Neural crest cell (in vitro differentiated cells): ENCODE measurements around the gene FLOT1. TPM values are rescaled to one million over a fixed set of nuclear protein-coding genes. Genes with fewer than 3 reads are reported as not detected.

Experiments used
- DNase-seq: peaks from one replicate; pipeline ENCODE4 v3.0.0; 2021; ENCODE audit warnings: low read depth, mixed read lengths, low spot score
- H3K27ac Mint-ChIP-seq: one replicate; pipeline ENCODE4 v1.8.0; 2021; ENCODE audit warnings: mild to moderate bottlenecking, mixed read lengths; ENCODE audit not compliant: unreplicated experiment
- H3K27me3 Mint-ChIP-seq: 2 replicates; pipeline ENCODE4 v1.8.0; 2021; ENCODE audit warnings: low read depth, mild to moderate bottlenecking, mixed read lengths
- H3K36me3 Mint-ChIP-seq: 2 replicates; pipeline ENCODE4 v1.8.0; 2021; ENCODE audit warnings: low read depth, mild to moderate bottlenecking, mixed read lengths
- H3K4me1 Mint-ChIP-seq: 2 replicates; pipeline ENCODE4 v1.8.0; 2021; ENCODE audit warnings: mixed read lengths
- H3K4me3 Mint-ChIP-seq: one replicate; pipeline ENCODE4 v1.8.0; 2021; ENCODE audit warnings: mild to moderate bottlenecking, mixed read lengths
- H3K9me3 Mint-ChIP-seq: 2 replicates; pipeline ENCODE4 v1.8.0; 2021; ENCODE audit warnings: mixed read lengths
- total RNA-seq: library from RNA; stranded (reverse); gene quantifications from 2 replicates; pipeline ENCODE4 v1.2.1, GENCODE V29; 2021
- TF ChIP-seq, protein P1 (sequence below): fragments of 200-600 bp; sonication (generic); conservative IDR thresholded peaks from 2 replicates; pipeline ENCODE4 v1.5.0; 2021; ENCODE audit warnings: antibody characterized with exemption, mild to moderate bottlenecking

FLOT1 gene
- total RNA-seq, 1 donor from 2014 or later = 100 TPM

DNA sequence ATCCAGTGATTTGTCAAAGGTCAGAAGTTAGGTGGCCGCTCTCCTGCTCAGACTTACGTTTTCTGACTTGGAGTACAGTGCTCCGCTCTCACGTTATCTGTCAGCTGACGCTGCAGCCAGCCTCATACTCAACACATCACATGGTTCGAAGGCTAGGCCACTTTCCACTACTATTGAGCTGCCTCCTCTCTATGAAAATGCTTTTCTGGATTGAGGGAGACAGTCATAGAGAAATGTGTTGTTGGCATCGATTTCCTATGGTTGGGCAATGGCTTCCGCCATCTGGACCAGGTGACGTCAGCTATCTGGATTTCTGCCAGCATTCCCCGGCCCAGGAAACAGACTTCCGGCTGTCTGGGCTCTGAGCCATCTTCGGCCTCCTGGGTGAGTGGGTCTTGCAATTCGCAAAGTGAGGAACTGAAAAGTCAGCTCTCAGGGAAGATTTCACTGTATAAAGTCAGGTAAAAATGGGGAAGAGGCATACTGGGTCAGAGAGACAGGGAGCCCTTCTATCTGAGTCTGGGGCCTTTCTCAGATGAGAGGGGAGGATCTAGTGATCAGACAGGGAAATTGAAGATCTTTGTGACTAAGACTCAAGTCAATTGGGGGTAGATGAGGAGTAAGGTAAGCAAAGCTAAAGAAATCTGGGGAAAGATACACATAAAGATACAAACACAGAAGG is 39.4 kb upstream of the FLOT1 start:
- no peak overlapping the region for H3K27ac Mint-ChIP-seq
- H3K4me1 Mint-ChIP-seq = peaks cover 18% of the 10 kb centered on the region
- H3K27me3 Mint-ChIP-seq = no peaks in the 10 kb centered on the region
- peaks cover 4% of the 10 kb centered on the region for H3K9me3 Mint-ChIP-seq
- DNase-seq = no peak
- TF ChIP-seq, protein P1, sequence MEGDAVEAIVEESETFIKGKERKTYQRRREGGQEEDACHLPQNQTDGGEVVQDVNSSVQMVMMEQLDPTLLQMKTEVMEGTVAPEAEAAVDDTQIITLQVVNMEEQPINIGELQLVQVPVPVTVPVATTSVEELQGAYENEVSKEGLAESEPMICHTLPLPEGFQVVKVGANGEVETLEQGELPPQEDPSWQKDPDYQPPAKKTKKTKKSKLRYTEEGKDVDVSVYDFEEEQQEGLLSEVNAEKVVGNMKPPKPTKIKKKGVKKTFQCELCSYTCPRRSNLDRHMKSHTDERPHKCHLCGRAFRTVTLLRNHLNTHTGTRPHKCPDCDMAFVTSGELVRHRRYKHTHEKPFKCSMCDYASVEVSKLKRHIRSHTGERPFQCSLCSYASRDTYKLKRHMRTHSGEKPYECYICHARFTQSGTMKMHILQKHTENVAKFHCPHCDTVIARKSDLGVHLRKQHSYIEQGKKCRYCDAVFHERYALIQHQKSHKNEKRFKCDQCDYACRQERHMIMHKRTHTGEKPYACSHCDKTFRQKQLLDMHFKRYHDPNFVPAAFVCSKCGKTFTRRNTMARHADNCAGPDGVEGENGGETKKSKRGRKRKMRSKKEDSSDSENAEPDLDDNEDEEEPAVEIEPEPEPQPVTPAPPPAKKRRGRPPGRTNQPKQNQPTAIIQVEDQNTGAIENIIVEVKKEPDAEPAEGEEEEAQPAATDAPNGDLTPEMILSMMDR = no peak
- H3K4me3 Mint-ChIP-seq = no peak overlapping the region
- H3K36me3 Mint-ChIP-seq = no peaks in the 10 kb centered on the region

DNA sequence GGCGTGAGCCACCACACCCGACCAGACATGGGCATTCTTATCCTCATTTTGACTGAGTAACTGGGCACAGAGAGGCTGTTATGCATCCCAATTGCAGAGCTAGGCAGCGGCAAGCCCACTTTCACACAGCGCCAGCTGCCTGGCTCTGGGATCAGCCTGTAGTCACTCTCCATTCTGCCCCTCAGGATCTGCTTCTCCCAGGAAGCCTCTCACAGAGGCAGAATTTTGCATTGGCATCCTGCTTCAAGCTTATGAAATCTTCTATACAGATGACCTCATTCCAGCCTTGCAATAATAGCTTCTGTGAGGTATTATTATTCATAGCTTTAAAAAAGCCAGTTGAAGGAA is 38.9 kb upstream of the FLOT1 start:
- Mint-ChIP-seq H3K27ac (no peak overlapping the region), H3K4me3 (no peak overlapping the region), H3K27me3 (no peaks in the 10 kb centered on the region), H3K36me3 (no peaks in the 10 kb centered on the region), H3K4me1 (peaks cover 18% of the 10 kb centered on the region), H3K9me3 (peaks cover 4% of the 10 kb centered on the region)
- no peak for DNase-seq
- TF ChIP-seq, protein P1 = no peak

DNA sequence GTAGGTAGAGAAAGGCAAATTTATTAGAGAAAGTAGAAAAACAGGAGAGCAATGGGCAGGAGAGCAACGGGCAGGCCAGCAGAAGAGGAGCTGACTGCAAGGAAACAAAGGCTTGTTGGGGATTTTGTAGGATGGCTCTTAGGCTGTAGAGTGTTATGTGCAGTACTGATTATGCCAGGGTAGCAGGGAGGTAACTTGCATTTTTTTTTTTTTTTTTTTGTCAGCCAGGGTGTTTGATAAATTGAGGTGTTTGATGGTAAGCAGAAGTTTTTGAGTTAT is 38.1 kb upstream of the FLOT1 start:
- Mint-ChIP-seq H3K27ac (no peak overlapping the region), H3K27me3 (no peaks in the 10 kb centered on the region), H3K36me3 (no peaks in the 10 kb centered on the region), H3K4me1 (peaks cover 18% of the 10 kb centered on the region), H3K9me3 (peaks cover 4% of the 10 kb centered on the region), H3K4me3 (no peak overlapping the region)
- no peak for DNase-seq
- TF ChIP-seq, protein P1 = no peak

DNA sequence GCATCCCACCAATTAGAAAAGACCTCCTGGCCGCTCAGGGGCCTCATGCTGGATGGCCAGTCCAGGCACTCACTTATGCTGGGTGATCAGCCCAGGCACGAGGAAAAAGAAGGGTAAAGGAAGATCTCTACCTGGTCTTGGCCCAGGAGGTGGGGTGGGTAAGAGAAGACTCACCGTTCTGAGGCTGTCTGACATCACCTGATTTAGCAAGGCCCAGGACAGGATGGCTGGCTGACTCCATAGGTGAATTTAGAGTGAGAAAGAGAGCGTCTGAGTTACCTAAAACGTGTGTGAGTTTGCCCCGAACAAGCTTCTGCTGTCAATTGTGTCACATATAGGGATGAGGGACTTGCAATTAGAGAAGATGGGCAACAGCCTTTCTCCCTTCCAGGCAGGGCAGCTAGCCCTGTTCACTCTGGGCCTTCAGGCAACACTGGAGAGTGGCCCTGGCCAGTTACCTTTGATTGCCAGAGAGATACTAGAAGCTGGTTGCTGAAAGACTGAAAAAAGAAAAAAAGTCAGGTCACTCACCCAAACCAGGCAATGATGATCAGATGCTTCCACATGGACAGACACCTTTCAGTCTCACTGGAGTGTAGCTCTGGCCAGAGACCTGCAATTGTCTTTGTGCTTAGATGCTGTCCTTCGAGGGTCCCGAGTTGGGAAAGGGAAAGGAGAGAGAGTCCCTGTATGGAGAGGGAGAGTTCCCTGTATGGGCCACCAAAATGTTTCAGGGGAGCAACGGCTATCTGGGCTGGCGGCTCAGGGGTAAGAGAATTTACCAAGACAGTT is 37.6 kb upstream of the FLOT1 start:
- H3K27me3 Mint-ChIP-seq = no peaks in the 10 kb centered on the region
- DNase-seq = no peak
- H3K9me3 Mint-ChIP-seq = peaks cover 4% of the 10 kb centered on the region
- H3K36me3 Mint-ChIP-seq = no peaks in the 10 kb centered on the region
- TF ChIP-seq, protein P1 = no peak
- H3K4me1 Mint-ChIP-seq = peaks cover 18% of the 10 kb centered on the region
- no peak overlapping the region for H3K27ac Mint-ChIP-seq
- no peak overlapping the region for H3K4me3 Mint-ChIP-seq

DNA sequence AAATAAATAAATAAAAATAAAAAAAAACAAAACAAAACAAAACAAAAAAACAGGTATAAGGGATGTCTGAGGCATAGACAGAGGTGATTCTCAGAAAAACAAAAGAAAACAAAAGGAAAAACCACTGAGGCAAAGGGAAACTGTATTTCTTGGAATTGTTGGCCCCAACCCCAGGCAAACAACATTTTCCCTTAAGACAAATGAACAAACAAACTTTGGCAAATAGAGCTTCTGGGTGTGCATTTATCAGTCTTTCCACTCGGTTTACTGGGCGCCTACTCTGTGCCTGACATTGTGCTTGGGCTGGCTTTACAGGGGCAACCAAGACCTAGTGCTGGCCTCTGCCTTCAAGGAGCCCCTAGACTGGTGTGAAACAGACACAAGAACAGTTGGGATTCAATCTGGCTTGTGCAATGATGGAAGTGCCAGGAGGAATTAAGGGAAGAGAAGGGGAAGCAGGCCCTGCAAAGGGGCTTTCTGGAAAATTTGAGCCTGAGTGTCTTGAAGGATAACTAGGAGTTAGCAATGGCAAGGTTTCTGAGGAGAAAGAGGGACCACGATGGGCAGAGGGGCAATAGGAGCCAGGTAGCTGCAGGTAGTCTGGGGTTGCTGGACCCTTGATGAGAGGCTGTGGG is 35.6 kb upstream of the FLOT1 start:
- Mint-ChIP-seq H3K4me3 (no peak overlapping the region), H3K4me1 (peaks cover 24% of the 10 kb centered on the region), H3K9me3 (peaks cover 4% of the 10 kb centered on the region), H3K27me3 (no peaks in the 10 kb centered on the region), H3K27ac (no peak overlapping the region), H3K36me3 (no peaks in the 10 kb centered on the region)
- no peak for DNase-seq
- TF ChIP-seq, protein P1 = no peak
